Astrocyte (in vitro differentiated cells and primary cell): ENCODE results near the gene BICRA. TPM values are rescaled to one million over a fixed set of nuclear protein-coding genes. Genes with fewer than 3 reads are reported as not detected.

Experiments
- DNase-seq: peaks from one replicate; pipeline ENCODE4 v3.0.0-alpha.2; 2010; ENCODE audit warnings: low read depth
- FAIRE-seq: peaks from 2 replicates; lab custom pipeline; 2011; peaks lifted over from hg19 to GRCh38; lab: Jason Lieb, UNC
- H2AFZ ChIP-seq: 2 replicates; pipeline ENCODE4 v1.6.0; 2012; ENCODE audit warnings: low read depth, low read length, inconsistent platforms
- H3K27ac ChIP-seq: 2 replicates; pipeline ENCODE4 v1.5.1; 2011; ENCODE audit warnings: low read depth, low read length, inconsistent platforms
- H3K27me3 ChIP-seq: 2 replicates; pipeline ENCODE4 v1.6.0; 2011; ENCODE audit warnings: low read length, inconsistent platforms; ENCODE audit not compliant: insufficient read depth
- H3K36me3 ChIP-seq: 2 replicates; pipeline ENCODE4 v1.5.1; 2011; ENCODE audit warnings: low read length, inconsistent platforms; ENCODE audit not compliant: insufficient read depth
- H3K4me1 ChIP-seq: 2 replicates; pipeline ENCODE4 v1.5.1; 2011; ENCODE audit warnings: low read length, inconsistent platforms; ENCODE audit not compliant: insufficient read depth
- H3K4me2 ChIP-seq: 2 replicates; pipeline ENCODE4 v1.6.0; 2012; ENCODE audit warnings: low read length, inconsistent platforms
- H3K4me3 ChIP-seq: 2 replicates; pipeline ENCODE4 v1.5.1; 2011; ENCODE audit warnings: low read depth, mild to moderate bottlenecking, low read length, inconsistent platforms; ENCODE audit not compliant: insufficient read depth
- H3K79me2 ChIP-seq: 2 replicates; pipeline ENCODE4 v1.6.0; 2012; ENCODE audit warnings: mild to moderate bottlenecking, low read length, inconsistent platforms; ENCODE audit not compliant: insufficient read depth
- H3K9ac ChIP-seq: 2 replicates; pipeline ENCODE4 v1.6.0; 2012; ENCODE audit warnings: mild to moderate bottlenecking, low read length, inconsistent platforms
- H3K9me3 ChIP-seq: 2 replicates; pipeline ENCODE4 v1.5.1; 2012; ENCODE audit warnings: low read depth, mild to moderate bottlenecking, low read length, inconsistent platforms; ENCODE audit not compliant: insufficient read depth
- H4K20me1 ChIP-seq: 2 replicates; pipeline ENCODE4 v1.6.0; 2012; ENCODE audit warnings: low read length, inconsistent platforms; ENCODE audit not compliant: insufficient read depth
- H3K27ac Mint-ChIP-seq: one replicate; pipeline ENCODE4 v1.8.0; 2021; ENCODE audit warnings: mild to moderate bottlenecking, mixed read lengths; ENCODE audit not compliant: unreplicated experiment
- H3K27me3 Mint-ChIP-seq: one replicate; pipeline ENCODE4 v1.8.0; 2021; ENCODE audit warnings: low read depth, mixed read lengths; ENCODE audit not compliant: unreplicated experiment
- H3K36me3 Mint-ChIP-seq: one replicate; pipeline ENCODE4 v1.8.0; 2021; ENCODE audit warnings: low read depth, mixed read lengths; ENCODE audit not compliant: unreplicated experiment
- H3K4me1 Mint-ChIP-seq: one replicate; pipeline ENCODE4 v1.8.0; 2021; ENCODE audit warnings: low read depth, mixed read lengths; ENCODE audit not compliant: unreplicated experiment
- H3K4me3 Mint-ChIP-seq: one replicate; pipeline ENCODE4 v1.8.0; 2021; ENCODE audit warnings: mild to moderate bottlenecking, moderate library complexity, mixed read lengths; ENCODE audit not compliant: unreplicated experiment
- H3K9me3 Mint-ChIP-seq: one replicate; pipeline ENCODE4 v1.8.0; 2021; ENCODE audit warnings: mild to moderate bottlenecking, mixed read lengths; ENCODE audit not compliant: unreplicated experiment
- EZH2 ChIP-seq: IDR thresholded peaks from 2 replicates; pipeline ENCODE4 v1.6.1; 2012; ENCODE audit warnings: mild to moderate bottlenecking, low read length, inconsistent platforms; ENCODE audit not compliant: insufficient read depth
- total RNA-seq: library from RNA; stranded (reverse); gene quantifications from 2 replicates; pipeline ENCODE4 v1.2.1, GENCODE V29; 2021
- TF ChIP-seq, protein P1 (sequence below): IDR thresholded peaks from 2 replicates; pipeline ENCODE4 v1.5.1; 2011; ENCODE audit warnings: low read depth, mild to moderate bottlenecking, inconsistent platforms, low read length, moderate library complexity; ENCODE audit not compliant: insufficient read depth

The BICRA gene
- total RNA-seq, 1 donor from 2014 or later: 20.7 TPM

GRCh38 chr19:47623921-47624391 is 15.0 kb downstream of the BICRA start:
- Histone ChIP-seq H3K9me3 (no peaks in the 10 kb centered on the region), H3K4me1 (peaks cover 3% of the 10 kb centered on the region), H3K79me2 (peaks cover 89% of the 10 kb centered on the region), H3K9ac (no peak overlapping the region), H4K20me1 (peaks cover 79% of the 10 kb centered on the region), H2AFZ (no peak overlapping the region), H3K4me2 (no peak overlapping the region), H3K4me3 (no peak overlapping the region), H3K27me3 (no peaks in the 10 kb centered on the region), H3K36me3 (no peaks in the 10 kb centered on the region), H3K27ac (no peak overlapping the region)
- DNase-seq (no peak), FAIRE-seq (no peak)
- H3K27me3 Mint-ChIP-seq: no peaks in the 10 kb centered on the region
- H3K36me3 Mint-ChIP-seq: peaks cover 5% of the 10 kb centered on the region
- no peak for TF ChIP-seq EZH2
- TF ChIP-seq, protein P1, sequence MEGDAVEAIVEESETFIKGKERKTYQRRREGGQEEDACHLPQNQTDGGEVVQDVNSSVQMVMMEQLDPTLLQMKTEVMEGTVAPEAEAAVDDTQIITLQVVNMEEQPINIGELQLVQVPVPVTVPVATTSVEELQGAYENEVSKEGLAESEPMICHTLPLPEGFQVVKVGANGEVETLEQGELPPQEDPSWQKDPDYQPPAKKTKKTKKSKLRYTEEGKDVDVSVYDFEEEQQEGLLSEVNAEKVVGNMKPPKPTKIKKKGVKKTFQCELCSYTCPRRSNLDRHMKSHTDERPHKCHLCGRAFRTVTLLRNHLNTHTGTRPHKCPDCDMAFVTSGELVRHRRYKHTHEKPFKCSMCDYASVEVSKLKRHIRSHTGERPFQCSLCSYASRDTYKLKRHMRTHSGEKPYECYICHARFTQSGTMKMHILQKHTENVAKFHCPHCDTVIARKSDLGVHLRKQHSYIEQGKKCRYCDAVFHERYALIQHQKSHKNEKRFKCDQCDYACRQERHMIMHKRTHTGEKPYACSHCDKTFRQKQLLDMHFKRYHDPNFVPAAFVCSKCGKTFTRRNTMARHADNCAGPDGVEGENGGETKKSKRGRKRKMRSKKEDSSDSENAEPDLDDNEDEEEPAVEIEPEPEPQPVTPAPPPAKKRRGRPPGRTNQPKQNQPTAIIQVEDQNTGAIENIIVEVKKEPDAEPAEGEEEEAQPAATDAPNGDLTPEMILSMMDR: no peak
- H3K4me3 Mint-ChIP-seq: no peak overlapping the region
- no peaks in the 10 kb centered on the region for H3K9me3 Mint-ChIP-seq
- H3K27ac Mint-ChIP-seq: peak overlapping the region; percentile 30
- H3K4me1 Mint-ChIP-seq: peaks cover 19% of the 10 kb centered on the region

- FAIRE-seq (no peak), DNase-seq (no peak)
- peaks cover 5% of the 10 kb centered on the region for H3K36me3 Mint-ChIP-seq
- H3K27me3 ChIP-seq: no peaks in the 10 kb centered on the region
- no peaks in the 10 kb centered on the region for H3K36me3 ChIP-seq
- no peak overlapping the region for H3K4me2 ChIP-seq
- no peaks in the 10 kb centered on the region for H3K4me1 ChIP-seq
- no peak overlapping the region for H3K27ac ChIP-seq
- TF ChIP-seq, protein P1: no peak
- no peak for TF ChIP-seq EZH2
- H3K4me1 Mint-ChIP-seq: peaks cover 11% of the 10 kb centered on the region
- H4K20me1 ChIP-seq: peaks cover 78% of the 10 kb centered on the region
- H3K9me3 ChIP-seq: no peaks in the 10 kb centered on the region
- H3K9ac ChIP-seq: no peak overlapping the region
- no peak overlapping the region for H3K4me3 Mint-ChIP-seq
- no peak overlapping the region for H3K27ac Mint-ChIP-seq
- no peak overlapping the region for H3K4me3 ChIP-seq
- H3K79me2 ChIP-seq: peaks cover 86% of the 10 kb centered on the region
- no peaks in the 10 kb centered on the region for H3K27me3 Mint-ChIP-seq
- no peaks in the 10 kb centered on the region for H3K9me3 Mint-ChIP-seq
- no peak overlapping the region for H2AFZ ChIP-seq
Measured at GRCh38 chr19:47625650-47626049, 16.7 kb downstream of the BICRA start.

- peaks cover 76% of the 10 kb centered on the region for H4K20me1 ChIP-seq
- FAIRE-seq: no peak
Measured at GRCh38 chr19:47626238-47626637, 17.3 kb downstream of the BICRA start.

More at GRCh38 chr19:47626238-47626637, 17.3 kb downstream of the BICRA start:
- H2AFZ ChIP-seq: no peak overlapping the region
- H3K9ac ChIP-seq: no peak overlapping the region
- Mint-ChIP-seq H3K9me3 (no peaks in the 10 kb centered on the region), H3K36me3 (peaks cover 5% of the 10 kb centered on the region), H3K4me1 (peaks cover 11% of the 10 kb centered on the region), H3K4me3 (peak overlapping the region; percentile 45), H3K27me3 (no peaks in the 10 kb centered on the region), H3K27ac (no peak overlapping the region)
- TF ChIP-seq EZH2: no peak
- TF ChIP-seq, protein P1: no peak
- H3K36me3 ChIP-seq: no peaks in the 10 kb centered on the region
- no peaks in the 10 kb centered on the region for H3K9me3 ChIP-seq
- DNase-seq: no peak
- H3K79me2 ChIP-seq: peaks cover 86% of the 10 kb centered on the region
- no peaks in the 10 kb centered on the region for H3K4me1 ChIP-seq
- H3K4me3 ChIP-seq: no peak overlapping the region
- H3K27me3 ChIP-seq: no peaks in the 10 kb centered on the region
- H3K27ac ChIP-seq: no peak overlapping the region
- H3K4me2 ChIP-seq: no peak overlapping the region
